GM23338 (cell line): ENCODE results near the gene STXBP5L.

Experiments
- CREB1 ChIP-seq: fragments of 250-450 bp; sonication (Bioruptor Pico); IDR thresholded peaks from 2 replicates; pipeline ENCODE4 v1.5.0; 2020; ENCODE audit warnings: low read depth, mild to moderate bottlenecking, moderate library complexity
- EZH2 ChIP-seq: fragments of 200-600 bp; sonication (generic); IDR thresholded peaks from one replicate; pipeline ENCODE4 v1.8.0; 2017; ENCODE audit warnings: antibody characterized with exemption, mild to moderate bottlenecking, low read depth; ENCODE audit not compliant: unreplicated experiment
- EZH2phosphoT487 ChIP-seq: fragments of 200-600 bp; sonication (generic); IDR thresholded peaks from one replicate; pipeline ENCODE4 v1.8.1; 2018; ENCODE audit warnings: antibody characterized with exemption; ENCODE audit not compliant: unreplicated experiment
- JUNB ChIP-seq: IDR thresholded peaks from one replicate; pipeline ENCODE4 v1.6.1; 2016; ENCODE audit warnings: antibody characterized with exemption; ENCODE audit not compliant: unreplicated experiment
- NANOG ChIP-seq: IDR thresholded peaks from 2 replicates; pipeline ENCODE4 v1.6.1; 2016; ENCODE audit warnings: antibody characterized with exemption, borderline replicate concordance
- POLR2AphosphoS5 ChIP-seq: IDR thresholded peaks from 2 replicates; pipeline ENCODE4 v1.6.1; 2016; ENCODE audit warnings: antibody characterized with exemption, low read depth
- STAT1 ChIP-seq: IDR thresholded peaks from one replicate; pipeline ENCODE4 v1.6.1; 2016; ENCODE audit warnings: antibody characterized with exemption; ENCODE audit not compliant: unreplicated experiment
- ZNF114 ChIP-seq: fragments of 250-450 bp; sonication (Bioruptor Pico); IDR thresholded peaks from 2 replicates; pipeline ENCODE4 v1.5.0; 2020; ENCODE audit warnings: mild to moderate bottlenecking, moderate library complexity
- ZNF331 ChIP-seq: fragments of 250-450 bp; sonication (Bioruptor Pico); IDR thresholded peaks from 2 replicates; pipeline ENCODE4 v1.5.0; 2020; ENCODE audit warnings: low read depth, mild to moderate bottlenecking, moderate library complexity
- TF ChIP-seq, protein P1 (sequence below), 2 experiments: fragments of 200-600 bp in 1 of 2; sonication (generic) in 1 of 2; conservative IDR thresholded peaks; 2 replicates each; pipeline versions ENCODE4 v1.5.1 to v1.6.1; 2016 to 2017; ENCODE audit warnings: antibody characterized with exemption in 2 of 2, low read depth in 2 of 2, mild to moderate bottlenecking in 2 of 2, moderate library complexity in 1 of 2
- TF ChIP-seq, protein P2 (sequence below): fragments of 250-450 bp; sonication (Bioruptor Pico); IDR thresholded peaks from 2 replicates; pipeline ENCODE4 v1.5.0; 2020; ENCODE audit warnings: mild to moderate bottlenecking, moderate library complexity
- TF ChIP-seq, protein P3 (sequence below): IDR thresholded peaks from one replicate; pipeline ENCODE4 v1.6.1; 2018; ENCODE audit warnings: antibody characterized with exemption; ENCODE audit not compliant: unreplicated experiment
- TF ChIP-seq, protein P4 (sequence below): IDR thresholded peaks from 2 replicates; pipeline ENCODE4 v1.6.1; 2016; ENCODE audit warnings: antibody characterized with exemption

DNA sequence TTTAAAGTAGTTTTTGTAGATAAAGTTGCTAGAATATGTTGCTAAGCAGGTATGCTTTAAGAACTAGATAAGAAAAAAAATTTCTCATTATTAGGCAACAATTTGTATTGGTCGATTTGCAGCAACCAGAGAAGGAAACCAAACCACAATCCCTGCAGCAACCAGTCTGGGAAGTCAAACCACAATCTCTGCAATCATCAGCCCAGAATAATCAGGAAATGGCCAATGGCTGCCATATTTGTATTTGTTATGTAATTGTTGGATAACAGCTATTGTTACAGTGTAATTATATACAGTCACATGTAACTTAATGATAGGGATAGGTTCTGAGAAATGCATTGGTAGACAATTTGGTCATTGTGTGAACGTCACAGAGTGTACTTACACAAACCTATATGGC is 23.6 kb downstream of the STXBP5L start:
- TF ChIP-seq, protein P1, sequence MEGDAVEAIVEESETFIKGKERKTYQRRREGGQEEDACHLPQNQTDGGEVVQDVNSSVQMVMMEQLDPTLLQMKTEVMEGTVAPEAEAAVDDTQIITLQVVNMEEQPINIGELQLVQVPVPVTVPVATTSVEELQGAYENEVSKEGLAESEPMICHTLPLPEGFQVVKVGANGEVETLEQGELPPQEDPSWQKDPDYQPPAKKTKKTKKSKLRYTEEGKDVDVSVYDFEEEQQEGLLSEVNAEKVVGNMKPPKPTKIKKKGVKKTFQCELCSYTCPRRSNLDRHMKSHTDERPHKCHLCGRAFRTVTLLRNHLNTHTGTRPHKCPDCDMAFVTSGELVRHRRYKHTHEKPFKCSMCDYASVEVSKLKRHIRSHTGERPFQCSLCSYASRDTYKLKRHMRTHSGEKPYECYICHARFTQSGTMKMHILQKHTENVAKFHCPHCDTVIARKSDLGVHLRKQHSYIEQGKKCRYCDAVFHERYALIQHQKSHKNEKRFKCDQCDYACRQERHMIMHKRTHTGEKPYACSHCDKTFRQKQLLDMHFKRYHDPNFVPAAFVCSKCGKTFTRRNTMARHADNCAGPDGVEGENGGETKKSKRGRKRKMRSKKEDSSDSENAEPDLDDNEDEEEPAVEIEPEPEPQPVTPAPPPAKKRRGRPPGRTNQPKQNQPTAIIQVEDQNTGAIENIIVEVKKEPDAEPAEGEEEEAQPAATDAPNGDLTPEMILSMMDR (conservative IDR thresholded peaks at IDR 0.05; ENCODE audit: low read depth in 2 of 2), result no peak
- TF ChIP-seq EZH2, result no peak
- TF ChIP-seq POLR2AphosphoS5, result no peak
- TF ChIP-seq NANOG, result no peak
- no peak for TF ChIP-seq EZH2phosphoT487
- TF ChIP-seq, protein P2, sequence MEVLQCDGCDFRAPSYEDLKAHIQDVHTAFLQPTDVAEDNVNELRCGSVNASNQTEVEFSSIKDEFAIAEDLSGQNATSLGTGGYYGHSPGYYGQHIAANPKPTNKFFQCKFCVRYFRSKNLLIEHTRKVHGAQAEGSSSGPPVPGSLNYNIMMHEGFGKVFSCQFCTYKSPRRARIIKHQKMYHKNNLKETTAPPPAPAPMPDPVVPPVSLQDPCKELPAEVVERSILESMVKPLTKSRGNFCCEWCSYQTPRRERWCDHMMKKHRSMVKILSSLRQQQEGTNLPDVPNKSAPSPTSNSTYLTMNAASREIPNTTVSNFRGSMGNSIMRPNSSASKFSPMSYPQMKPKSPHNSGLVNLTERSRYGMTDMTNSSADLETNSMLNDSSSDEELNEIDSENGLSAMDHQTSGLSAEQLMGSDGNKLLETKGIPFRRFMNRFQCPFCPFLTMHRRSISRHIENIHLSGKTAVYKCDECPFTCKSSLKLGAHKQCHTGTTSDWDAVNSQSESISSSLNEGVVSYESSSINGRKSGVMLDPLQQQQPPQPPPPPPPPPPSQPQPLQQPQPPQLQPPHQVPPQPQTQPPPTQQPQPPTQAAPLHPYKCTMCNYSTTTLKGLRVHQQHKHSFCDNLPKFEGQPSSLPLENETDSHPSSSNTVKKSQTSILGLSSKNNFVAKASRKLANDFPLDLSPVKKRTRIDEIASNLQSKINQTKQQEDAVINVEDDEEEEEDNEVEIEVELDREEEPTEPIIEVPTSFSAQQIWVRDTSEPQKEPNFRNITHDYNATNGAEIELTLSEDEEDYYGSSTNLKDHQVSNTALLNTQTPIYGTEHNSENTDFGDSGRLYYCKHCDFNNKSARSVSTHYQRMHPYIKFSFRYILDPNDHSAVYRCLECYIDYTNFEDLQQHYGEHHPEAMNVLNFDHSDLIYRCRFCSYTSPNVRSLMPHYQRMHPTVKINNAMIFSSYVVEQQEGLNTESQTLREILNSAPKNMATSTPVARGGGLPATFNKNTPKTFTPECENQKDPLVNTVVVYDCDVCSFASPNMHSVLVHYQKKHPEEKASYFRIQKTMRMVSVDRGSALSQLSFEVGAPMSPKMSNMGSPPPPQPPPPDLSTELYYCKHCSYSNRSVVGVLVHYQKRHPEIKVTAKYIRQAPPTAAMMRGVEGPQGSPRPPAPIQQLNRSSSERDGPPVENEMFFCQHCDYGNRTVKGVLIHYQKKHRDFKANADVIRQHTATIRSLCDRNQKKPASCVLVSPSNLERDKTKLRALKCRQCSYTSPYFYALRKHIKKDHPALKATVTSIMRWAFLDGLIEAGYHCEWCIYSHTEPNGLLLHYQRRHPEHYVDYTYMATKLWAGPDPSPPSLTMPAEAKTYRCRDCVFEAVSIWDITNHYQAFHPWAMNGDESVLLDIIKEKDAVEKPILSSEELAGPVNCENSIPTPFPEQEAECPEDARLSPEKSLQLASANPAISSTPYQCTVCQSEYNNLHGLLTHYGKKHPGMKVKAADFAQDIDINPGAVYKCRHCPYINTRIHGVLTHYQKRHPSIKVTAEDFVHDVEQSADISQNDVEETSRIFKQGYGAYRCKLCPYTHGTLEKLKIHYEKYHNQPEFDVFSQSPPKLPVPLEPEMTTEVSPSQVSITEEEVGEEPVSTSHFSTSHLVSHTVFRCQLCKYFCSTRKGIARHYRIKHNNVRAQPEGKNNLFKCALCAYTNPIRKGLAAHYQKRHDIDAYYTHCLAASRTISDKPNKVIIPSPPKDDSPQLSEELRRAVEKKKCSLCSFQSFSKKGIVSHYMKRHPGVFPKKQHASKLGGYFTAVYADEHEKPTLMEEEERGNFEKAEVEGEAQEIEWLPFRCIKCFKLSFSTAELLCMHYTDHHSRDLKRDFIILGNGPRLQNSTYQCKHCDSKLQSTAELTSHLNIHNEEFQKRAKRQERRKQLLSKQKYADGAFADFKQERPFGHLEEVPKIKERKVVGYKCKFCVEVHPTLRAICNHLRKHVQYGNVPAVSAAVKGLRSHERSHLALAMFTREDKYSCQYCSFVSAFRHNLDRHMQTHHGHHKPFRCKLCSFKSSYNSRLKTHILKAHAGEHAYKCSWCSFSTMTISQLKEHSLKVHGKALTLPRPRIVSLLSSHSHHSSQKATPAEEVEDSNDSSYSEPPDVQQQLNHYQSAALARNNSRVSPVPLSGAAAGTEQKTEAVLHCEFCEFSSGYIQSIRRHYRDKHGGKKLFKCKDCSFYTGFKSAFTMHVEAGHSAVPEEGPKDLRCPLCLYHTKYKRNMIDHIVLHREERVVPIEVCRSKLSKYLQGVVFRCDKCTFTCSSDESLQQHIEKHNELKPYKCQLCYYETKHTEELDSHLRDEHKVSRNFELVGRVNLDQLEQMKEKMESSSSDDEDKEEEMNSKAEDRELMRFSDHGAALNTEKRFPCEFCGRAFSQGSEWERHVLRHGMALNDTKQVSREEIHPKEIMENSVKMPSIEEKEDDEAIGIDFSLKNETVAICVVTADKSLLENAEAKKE (CRISPR knock-in tag), result no peak
- TF ChIP-seq, protein P3, sequence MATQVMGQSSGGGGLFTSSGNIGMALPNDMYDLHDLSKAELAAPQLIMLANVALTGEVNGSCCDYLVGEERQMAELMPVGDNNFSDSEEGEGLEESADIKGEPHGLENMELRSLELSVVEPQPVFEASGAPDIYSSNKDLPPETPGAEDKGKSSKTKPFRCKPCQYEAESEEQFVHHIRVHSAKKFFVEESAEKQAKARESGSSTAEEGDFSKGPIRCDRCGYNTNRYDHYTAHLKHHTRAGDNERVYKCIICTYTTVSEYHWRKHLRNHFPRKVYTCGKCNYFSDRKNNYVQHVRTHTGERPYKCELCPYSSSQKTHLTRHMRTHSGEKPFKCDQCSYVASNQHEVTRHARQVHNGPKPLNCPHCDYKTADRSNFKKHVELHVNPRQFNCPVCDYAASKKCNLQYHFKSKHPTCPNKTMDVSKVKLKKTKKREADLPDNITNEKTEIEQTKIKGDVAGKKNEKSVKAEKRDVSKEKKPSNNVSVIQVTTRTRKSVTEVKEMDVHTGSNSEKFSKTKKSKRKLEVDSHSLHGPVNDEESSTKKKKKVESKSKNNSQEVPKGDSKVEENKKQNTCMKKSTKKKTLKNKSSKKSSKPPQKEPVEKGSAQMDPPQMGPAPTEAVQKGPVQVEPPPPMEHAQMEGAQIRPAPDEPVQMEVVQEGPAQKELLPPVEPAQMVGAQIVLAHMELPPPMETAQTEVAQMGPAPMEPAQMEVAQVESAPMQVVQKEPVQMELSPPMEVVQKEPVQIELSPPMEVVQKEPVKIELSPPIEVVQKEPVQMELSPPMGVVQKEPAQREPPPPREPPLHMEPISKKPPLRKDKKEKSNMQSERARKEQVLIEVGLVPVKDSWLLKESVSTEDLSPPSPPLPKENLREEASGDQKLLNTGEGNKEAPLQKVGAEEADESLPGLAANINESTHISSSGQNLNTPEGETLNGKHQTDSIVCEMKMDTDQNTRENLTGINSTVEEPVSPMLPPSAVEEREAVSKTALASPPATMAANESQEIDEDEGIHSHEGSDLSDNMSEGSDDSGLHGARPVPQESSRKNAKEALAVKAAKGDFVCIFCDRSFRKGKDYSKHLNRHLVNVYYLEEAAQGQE, result no peak
- TF ChIP-seq CREB1 (CRISPR knock-in tag), result no peak
- TF ChIP-seq JUNB, result no peak
- no peak for TF ChIP-seq ZNF114 (CRISPR knock-in tag)
- TF ChIP-seq ZNF331 (CRISPR knock-in tag), result no peak
- TF ChIP-seq STAT1, result no peak
- TF ChIP-seq, protein P4, sequence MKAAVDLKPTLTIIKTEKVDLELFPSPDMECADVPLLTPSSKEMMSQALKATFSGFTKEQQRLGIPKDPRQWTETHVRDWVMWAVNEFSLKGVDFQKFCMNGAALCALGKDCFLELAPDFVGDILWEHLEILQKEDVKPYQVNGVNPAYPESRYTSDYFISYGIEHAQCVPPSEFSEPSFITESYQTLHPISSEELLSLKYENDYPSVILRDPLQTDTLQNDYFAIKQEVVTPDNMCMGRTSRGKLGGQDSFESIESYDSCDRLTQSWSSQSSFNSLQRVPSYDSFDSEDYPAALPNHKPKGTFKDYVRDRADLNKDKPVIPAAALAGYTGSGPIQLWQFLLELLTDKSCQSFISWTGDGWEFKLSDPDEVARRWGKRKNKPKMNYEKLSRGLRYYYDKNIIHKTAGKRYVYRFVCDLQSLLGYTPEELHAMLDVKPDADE, result no peak
